AG04450 (cell line): ENCODE measurements around the gene AUNIP. TPM values are rescaled to one million over a fixed set of nuclear protein-coding genes. Genes with fewer than 3 reads are reported as not detected.

ENCODE experiments used
- CTCF ChIA-PET: fragments of 300-600, 350-600 bp; formaldehyde crosslinking; extraction: SDS; loops from one replicate; lab custom pipeline; 2022; ENCODE audit warnings: antibody characterized with exemption, inconsistent platforms; lab: Charles Lee
- POLR2A ChIA-PET: fragments of 350-600 bp; formaldehyde crosslinking; extraction: SDS; loops from one replicate; lab custom pipeline; 2021; ENCODE audit warnings: antibody characterized with exemption, inconsistent platforms; lab: Yijun Ruan, JAX
- DNase-seq: peaks from one replicate; pipeline ENCODE4 v3.0.0-alpha.2; 2011; ENCODE audit warnings: low read depth, low spot score
- H3K27ac ChIP-seq: one replicate; pipeline ENCODE4 v1.5.1; 2012; ENCODE audit warnings: low read depth, low read length, control low read depth
- H3K27me3 ChIP-seq: one replicate; pipeline ENCODE4 v1.6.0; 2012; ENCODE audit warnings: low read length; ENCODE audit not compliant: control insufficient read depth, insufficient read depth
- H3K4me3 ChIP-seq: 2 replicates; pipeline ENCODE4 v1.5.1; 2011; ENCODE audit warnings: mild to moderate bottlenecking, low read depth, low read length, control low read depth
- H3K9me3 ChIP-seq: 2 replicates; pipeline ENCODE4 v1.5.1; 2012; ENCODE audit warnings: low read length; ENCODE audit not compliant: control insufficient read depth, insufficient read depth
- polyA plus RNA-seq: library from polyadenylated mRNA; depleted of rRNA; stranded (reverse); fragments of >200 nt; gene quantifications from 2 replicates; pipeline ENCODE4 v1.2.3, GENCODE V29; 2011
- TF ChIP-seq, protein P1 (sequence below): IDR thresholded peaks from 2 replicates; pipeline ENCODE4 v1.5.1; 2011; ENCODE audit warnings: low read depth, low read length, control low read depth, inconsistent platforms

AUNIP gene
- polyA plus RNA-seq, 1 experiment = 0.97 TPM

DNA sequence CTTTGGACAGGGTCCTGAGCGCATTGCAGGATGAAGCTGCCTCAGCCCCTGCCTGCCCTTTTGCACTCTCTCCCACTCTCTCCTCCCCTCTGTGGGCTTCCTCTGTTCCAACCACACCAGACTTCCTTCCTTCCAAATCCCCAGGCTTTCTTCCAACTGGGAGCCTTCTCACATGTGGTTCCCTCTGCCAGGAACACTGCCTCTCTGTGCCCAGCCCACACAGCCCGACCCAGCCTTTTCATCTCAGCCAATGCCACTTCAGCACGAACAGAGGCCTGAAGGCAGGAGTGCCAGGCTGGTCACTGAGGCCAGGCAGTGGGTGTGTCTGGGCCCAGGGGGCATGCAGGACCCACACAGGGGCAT is 53.4 kb downstream of the AUNIP start:
- no peak for DNase-seq
- Histone ChIP-seq H3K27me3 (no peaks in the 10 kb centered on the region), H3K9me3 (no peaks in the 10 kb centered on the region; the same call in 1 of the 2 replicates), H3K4me3 (no peak overlapping the region), H3K27ac (no peak overlapping the region)
- POLR2A ChIA-PET = no interaction called here
- CTCF ChIA-PET = no interaction called here
- TF ChIP-seq, protein P1, sequence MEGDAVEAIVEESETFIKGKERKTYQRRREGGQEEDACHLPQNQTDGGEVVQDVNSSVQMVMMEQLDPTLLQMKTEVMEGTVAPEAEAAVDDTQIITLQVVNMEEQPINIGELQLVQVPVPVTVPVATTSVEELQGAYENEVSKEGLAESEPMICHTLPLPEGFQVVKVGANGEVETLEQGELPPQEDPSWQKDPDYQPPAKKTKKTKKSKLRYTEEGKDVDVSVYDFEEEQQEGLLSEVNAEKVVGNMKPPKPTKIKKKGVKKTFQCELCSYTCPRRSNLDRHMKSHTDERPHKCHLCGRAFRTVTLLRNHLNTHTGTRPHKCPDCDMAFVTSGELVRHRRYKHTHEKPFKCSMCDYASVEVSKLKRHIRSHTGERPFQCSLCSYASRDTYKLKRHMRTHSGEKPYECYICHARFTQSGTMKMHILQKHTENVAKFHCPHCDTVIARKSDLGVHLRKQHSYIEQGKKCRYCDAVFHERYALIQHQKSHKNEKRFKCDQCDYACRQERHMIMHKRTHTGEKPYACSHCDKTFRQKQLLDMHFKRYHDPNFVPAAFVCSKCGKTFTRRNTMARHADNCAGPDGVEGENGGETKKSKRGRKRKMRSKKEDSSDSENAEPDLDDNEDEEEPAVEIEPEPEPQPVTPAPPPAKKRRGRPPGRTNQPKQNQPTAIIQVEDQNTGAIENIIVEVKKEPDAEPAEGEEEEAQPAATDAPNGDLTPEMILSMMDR = no peak

DNA sequence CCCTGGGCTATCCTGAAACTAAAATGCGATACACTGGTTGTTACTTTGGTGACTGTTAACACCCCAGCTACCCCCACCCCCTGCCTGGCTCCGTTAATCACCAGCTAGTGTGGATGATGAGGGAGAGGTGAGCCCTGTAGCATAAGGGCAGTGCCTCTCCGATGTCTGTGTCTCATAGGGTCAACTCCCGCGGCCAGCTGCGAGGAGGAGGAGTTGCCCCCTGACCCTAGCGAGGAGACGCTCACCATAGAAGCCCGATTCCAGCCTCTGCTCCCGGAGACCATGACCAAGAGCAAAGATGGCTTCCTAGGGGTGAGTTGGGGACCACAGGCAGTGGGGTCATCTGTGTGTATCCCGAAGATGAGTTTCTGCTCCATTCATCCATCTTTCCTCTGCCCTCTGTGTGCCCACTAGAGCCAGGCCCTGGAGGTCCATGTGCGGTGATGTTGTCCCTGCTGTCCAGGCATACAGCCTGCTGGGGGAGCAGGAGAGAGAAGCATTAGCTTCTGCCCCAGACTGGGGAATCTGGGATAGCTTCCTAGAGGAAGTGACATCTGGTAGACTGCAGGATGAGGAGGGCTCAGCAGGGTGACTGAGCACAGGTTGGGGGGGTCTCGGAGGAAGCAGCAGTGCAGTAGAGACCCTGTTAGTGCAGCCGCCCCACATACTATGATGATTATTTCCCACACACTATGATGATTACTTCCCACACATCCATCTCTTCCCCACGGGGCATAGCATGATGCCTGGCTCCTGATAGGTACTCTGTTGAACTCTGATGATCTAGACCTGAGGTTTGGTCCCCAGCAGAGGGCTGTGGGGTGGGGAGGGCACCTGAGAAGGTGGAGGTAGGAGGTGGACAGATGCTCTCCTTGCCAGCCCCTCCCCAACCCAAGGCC is 54.0 kb downstream of the AUNIP start:
- Histone ChIP-seq H3K27me3 (no peaks in the 10 kb centered on the region), H3K9me3 (no peaks in the 10 kb centered on the region; the same call in 1 of the 2 replicates), H3K4me3 (no peak overlapping the region), H3K27ac (no peak overlapping the region)
- ChIA-PET CTCF (no interaction called here), POLR2A (no interaction called here)
- no peak for DNase-seq
- TF ChIP-seq, protein P1 = no peak

DNA sequence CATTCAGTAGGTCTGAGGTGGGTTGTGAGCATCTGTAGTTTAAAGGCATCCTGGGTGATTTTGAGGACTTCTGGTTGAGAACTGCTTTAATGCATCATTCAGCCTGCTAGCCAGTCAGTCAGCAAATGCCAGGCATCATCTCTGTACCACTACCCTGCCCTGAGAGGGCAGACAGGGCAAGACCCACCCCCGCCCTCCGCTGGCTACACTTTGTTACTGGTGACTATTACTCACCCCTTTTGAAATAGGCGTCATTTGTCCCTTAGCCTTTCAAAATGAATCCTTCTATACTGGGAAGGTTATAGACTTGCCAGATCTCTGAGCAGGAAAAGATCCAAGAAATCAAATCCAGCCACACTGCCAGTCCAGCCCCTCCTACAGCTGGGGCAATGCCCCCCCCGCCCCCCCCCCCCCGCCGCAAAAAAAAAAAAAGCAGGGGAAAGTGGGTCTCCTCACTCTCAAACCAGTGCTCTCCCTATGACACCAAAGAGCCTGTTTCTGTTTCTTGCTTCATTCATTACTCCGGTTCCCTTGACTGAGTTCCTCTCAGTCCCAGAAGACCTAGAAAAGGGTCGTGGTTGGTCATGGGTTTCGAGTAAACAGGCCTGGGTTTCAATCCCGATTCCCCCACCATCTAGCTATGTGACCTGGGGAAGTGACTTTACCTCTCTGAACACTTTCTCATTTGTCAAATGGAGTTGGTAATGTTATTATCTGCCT is 54.9 kb downstream of the AUNIP start:
- Histone ChIP-seq H3K9me3 (no peaks in the 10 kb centered on the region; the same call in 1 of the 2 replicates), H3K27ac (no peak overlapping the region), H3K27me3 (no peaks in the 10 kb centered on the region), H3K4me3 (no peak overlapping the region)
- CTCF ChIA-PET = no interaction called here
- POLR2A ChIA-PET = no interaction called here
- TF ChIP-seq, protein P1 = no peak
- DNase-seq = no peak

DNA sequence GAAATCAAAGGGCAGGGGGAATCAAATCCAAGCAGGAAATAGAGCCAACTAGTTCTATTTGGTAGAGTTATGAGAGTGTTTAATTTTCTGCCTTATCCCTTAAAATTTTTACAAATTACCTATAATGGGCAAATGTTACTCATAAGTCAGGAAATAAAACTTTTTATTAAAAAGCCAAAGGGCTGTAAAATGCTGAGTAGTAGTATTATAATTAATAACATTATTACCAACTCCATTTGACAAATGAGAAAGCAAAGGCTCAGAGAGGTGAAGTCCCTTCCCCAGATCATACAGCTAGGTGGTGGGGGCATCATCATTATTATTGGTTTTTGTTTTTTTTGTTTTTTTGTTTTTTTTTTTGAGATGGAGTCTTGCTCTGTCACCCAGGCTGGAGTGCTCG is 55.9 kb downstream of the AUNIP start:
- Histone ChIP-seq H3K27me3 (no peaks in the 10 kb centered on the region), H3K9me3 (no peaks in the 10 kb centered on the region; the same call in 1 of the 2 replicates), H3K4me3 (no peak overlapping the region), H3K27ac (no peak overlapping the region)
- no peak for DNase-seq
- ChIA-PET CTCF (interaction anchor here (1.3 to 1.5 kb wide), 2 partner anchors 9 to 194 kb away, joined by 7 read pairs; no protein-coding TSS in a partner anchor), POLR2A (no interaction called here)
- TF ChIP-seq, protein P1 = no peak
